Stimulated activated naive CD8-positive, alpha-beta T cell treated with anti-CD3 and anti-CD28 coated beads, Interleukin-15, Interleukin-2, amounts not matched to agents 100 U/mL and 50 U/mL, for 24 hours (primary cell): ENCODE data around the gene DNAJC18.
"Not testable (repeated sequence)": the region's sequence is repeated elsewhere in the genome, so short reads cannot be mapped to it uniquely, and the experiment has no call there.

ENCODE experiments used
- ATAC-seq: fragments of 150-1000 bp; cut with Tn5 transposase; one replicate; pipeline ENCODE4 v1.10.0; 2021
- DNase-seq: peaks from one replicate; pipeline ENCODE4 v3.0.0; 2021

Gene DNAJC18

DNA sequence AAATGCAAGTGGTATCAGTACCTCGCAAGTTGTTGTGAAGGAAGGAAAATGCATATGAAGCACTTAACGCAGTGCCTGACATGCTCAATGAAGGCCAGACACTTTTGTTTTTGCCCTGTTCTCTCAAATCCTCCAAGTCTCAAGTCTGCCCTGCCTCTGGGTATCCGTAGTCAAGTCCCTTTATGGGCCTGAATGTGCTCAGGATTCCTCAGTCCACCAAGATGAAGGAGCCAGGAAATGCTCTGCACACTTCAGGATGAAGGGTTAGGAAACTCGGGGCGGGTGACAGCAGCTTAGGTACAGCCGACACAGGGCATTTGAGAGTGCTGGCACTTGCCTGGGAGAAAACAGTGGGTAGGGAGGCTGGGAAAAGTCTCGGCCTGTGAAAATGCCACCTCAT is 21.9 kb upstream of the DNAJC18 start:
- ATAC-seq (no peak), DNase-seq (no peak)

DNA sequence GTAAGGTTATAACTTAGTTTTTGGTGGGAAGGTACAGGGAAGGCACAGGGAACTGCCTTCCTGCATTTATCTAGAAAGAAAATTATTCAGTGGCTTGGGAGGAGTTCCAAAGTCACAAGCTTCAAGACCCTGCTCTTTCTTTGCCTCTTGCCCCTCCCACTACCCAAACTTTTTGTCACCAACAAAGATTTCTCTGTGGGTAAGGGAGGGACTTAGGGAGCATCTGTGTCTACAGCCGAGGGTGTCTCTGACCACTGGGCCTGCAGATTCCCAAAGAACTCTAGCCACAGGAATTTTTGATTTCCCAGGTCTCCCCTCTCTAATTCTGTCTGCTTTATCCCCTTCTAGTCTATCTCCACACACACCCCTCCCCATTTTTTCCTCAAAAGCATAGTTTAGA is 21.1 kb upstream of the DNAJC18 start:
- DNase-seq (no peak), ATAC-seq (no peak)

DNA sequence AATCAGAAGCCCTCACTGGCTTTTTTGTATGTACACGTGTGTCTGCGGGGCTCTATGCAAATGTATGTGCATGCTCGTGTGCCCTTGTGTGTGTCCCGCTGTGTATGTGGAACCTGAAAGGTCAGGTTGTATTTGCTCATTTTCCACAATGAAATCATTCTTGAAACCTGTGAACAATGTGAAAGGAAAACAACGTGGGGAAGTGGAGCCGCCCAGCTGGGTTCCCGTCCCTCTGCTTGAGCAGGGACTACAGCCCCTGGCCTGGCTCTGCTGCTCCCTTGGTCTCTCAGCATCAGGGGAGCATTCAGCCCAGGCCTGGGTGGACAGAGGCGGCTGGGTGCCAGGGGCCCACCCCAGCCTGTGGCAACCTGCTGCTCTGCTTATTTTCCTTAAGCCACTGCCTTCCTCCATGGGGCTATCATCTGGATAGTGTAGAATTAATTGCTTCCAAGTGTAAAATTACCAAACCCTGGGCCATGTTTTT is 20.2 kb upstream of the DNAJC18 start:
- peak; percentile 62 for ATAC-seq

DNA sequence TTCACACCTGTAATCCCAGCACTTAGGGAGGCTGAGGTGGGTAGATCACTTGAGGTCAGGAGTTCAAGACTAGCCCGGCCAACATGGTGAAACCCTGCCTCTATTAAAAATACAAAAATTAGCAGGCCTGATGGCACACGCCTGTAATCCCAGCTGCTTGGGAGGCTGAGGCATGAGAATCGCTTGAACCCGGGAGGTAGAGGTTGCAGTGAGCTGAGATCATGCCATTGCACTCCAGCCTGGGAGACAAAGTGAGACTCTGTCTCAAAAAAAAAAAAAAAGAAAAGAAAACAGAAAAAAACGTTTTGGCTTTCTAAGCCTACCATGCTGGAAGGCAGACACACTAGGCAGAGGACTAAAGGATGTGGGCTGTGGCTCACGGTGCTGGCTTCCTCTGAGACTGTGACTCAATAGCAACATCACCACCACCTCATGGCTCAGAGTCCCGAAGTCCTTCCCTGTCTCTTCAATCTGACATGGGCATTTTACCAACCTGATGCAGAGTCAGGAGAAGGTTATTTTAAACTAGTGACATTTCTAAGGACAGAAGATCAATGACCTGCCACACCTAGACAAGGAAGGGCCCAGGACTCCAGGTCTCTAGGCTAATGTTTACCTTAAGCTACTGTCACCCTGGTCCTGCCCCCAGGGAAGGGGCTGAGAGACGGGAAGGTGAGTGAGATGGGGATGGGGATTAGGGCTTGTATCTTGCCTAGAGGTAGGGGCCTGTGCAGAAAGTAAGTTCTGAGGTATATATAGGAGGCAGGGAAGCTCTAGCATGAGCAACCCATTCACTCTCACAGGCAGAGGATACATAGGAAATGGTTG is 19.5 kb upstream of the DNAJC18 start:
- DNase-seq, result peak; percentile 75
- ATAC-seq, result peak; percentile 93

More for the DNA sequence above, 20.2 kb upstream of the DNAJC18 start:
- DNase-seq, result peak; percentile 54

DNA sequence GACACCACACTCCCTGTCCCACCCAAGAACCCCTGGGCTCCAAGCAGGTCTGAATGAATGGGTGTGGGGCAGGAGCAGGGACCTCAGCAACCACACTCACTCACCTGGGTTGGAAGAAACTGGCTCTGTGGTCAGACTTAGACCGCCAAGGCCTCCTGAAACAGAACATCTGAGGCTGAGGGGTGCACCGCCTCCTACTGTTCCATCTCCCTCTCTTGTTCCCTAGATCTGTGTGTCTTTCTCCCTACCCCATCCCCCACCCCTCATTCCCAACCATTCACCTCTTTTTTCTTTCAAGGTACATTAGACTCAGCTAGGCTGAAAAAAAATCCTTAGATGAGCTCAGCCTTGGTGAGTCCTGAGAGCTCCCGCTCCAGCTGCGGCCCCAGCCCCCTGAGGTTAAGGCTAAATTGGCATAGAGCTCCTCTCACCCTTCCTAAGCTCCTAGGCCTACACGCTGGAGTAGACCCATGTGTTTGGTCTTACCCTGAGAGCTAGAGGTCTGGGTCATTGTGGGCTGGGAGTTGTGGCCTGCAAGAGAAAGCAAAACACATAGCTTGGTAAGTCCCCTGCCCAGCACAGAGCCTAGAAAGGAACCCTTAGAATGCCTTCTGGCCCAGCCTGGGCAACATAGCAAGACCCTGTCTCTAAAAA is 18.5 kb upstream of the DNAJC18 start:
- DNase-seq (peak; percentile 53), ATAC-seq (no peak)

DNA sequence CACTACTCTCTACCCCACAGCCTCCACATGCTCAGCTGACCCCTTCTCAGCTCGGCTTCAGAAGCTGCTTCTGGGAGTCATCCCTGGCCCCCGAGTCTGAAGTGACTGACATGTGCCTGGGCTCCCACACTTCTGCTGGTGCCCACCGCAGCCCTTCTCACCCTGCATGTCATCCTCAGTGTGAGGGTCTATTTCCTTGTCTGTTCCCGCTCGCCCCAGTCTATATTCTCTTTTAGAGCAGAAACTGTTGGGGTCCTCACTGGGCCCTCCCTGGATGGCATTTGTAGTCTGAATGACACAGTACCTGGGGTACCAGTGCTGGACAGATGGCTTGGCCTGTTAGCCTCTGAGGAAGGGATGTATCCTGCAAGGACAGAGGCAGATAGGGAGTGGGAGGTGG is 17.9 kb upstream of the DNAJC18 start:
- ATAC-seq, result no peak
- no peak for DNase-seq

DNA sequence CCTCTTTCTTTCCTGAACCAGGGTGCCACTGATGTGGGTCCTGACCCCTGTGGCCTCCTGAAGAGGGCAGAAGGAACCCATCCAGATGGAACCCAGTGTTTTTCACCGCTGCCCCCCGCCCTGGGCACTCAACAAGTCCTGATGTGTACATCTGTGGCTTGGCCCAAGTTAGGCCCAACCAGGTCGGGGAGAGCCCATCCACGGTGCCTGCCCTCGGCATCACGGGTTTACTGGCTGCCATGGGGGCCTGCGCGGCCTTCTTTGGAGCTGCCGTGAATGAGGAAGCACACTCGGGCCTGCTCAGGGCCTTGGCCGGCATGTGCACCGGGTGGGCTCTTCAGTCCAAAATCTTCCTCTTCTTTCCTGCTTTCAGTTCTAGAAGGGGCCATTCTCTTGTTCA is 17.5 kb upstream of the DNAJC18 start:
- ATAC-seq, result no peak
- no peak for DNase-seq

DNA sequence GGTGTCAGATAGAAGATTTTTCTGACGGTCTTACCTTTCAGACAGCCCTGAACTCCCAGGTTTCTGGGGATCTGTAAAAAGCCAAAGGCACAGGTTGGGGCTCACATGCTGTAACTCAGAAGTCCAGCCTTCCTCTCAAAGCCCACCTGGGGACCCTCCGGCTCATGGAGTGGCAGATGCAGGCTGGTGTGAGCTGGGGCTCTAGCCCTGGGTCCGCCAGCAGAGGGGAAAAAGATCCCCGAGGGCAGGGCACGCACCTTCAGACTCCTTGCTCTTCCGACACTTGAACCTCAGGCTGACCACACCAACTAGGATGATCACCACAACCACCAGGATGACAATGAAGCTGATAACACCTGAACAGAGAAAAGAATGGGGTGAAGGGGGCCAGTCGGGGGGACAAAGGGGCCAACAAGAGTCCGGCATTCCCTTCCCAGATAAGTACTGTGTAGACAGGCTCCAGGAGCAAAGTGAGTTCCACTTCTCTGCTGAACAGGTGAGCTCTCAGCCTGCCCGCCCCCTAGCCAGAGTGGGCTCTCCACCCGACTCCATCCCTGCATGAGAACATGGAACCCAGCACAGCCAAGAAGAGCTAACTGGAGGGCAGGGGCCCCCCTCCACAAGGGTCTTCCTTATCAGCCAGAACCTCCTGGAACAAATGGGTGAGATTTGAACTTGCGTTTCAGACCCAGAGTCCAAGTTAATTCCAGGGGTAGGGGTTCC is 15.4 kb upstream of the DNAJC18 start:
- DNase-seq (no peak), ATAC-seq (no peak)

DNA sequence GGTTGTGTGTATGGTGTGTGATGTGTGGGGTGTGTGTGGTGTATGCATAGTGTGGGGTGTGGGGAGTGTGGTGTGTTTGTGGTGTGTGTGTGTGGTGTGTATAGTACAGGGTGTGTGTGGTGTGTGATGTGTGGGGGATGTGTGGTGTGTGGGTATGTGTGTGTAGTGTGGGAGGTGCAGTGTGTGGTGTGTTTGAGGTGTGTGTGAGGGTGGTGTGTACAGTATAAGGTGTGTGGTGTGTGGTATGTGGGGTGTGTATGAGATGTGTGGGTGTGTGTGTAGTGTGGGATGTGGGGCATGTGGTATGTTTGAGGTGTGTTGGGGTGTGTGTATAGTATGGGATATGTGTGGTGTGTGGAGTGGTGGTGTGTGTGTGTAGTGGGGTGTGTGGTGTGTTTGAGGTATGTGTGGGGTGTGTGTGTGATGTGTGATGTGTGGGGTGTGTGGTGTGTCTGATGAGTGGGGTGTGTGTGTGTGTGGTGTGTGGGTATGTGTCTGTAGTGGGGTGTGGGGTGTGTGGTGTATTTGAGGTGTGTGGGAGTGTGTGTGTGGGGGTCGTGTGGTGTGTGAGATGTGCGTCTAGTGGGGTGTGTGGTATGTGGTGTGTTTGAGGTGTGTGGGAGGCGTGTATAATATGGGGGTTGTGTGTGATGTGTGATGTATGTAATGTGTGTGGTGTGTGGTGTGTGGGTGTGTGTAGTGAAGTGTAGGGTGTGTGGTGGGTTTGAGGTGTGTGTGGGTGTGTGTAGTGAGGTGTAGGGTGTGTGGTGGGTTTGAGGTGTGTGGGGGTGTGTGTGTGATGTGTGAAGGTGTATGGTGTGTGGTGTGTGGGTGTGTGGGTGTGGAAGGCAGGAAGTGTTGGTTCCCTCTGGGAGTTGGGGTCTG is 14.6 kb upstream of the DNAJC18 start:
- DNase-seq, result no peak
- no peak for ATAC-seq

DNA sequence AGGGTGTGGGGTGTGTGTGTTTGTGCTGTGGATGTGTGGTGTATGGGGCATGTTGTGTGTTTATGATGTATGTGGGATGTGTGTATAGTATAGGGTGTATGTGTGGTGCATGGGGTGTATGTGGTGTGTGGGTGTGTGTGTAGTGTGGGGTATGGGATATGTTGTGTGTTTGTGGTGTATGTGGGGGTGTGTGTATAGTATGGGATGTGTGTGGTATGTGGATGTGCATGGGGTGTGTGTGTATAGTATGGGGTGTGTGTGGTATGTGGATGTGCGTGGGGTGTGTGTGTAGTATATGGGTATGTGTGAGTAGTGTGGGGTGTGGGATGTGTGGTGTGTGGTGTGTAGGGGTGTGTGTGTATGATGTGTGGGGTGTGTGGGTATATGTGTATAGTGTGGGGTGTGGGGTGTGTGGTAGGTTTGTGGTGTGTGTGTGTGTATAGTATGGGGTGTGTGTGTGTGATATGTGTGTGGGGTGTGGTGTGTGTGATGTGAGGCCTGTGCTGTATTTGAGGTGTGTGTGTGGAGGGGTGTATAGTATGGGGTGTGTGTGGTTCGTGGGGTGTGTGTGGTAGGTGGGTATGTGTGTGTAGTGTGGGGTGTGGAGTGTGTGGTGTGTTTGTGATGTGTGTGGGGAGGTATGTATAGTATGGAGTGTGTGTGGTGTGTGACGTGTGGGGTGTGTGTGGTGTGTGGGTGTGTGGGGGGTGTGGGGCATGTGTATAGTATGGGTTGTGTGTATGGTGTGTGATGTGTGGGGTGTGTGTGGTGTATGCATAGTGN is 12.7 kb upstream of the DNAJC18 start:
- DNase-seq, result no peak
- ATAC-seq, result no peak

DNA sequence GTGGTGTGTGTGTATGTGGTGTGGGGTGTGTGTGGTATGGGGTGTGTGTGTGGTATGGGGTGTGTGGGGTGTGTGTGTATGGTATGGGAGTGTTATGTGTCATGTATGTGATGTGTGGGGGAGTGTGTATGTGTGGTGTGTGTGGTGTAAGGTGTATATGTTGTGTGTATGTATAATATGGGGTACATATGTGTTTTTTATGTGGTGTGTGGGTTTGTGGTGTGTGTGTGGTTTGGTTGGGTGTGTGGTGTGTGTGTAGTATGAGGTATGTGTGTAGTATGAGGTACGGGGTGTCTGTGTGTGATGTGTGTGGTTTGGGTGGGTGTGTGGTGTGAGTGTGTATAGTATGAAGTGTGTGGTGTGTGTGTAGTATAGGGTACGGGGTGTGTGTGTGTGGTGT is 11.9 kb upstream of the DNAJC18 start:
- no peak for DNase-seq

DNA sequence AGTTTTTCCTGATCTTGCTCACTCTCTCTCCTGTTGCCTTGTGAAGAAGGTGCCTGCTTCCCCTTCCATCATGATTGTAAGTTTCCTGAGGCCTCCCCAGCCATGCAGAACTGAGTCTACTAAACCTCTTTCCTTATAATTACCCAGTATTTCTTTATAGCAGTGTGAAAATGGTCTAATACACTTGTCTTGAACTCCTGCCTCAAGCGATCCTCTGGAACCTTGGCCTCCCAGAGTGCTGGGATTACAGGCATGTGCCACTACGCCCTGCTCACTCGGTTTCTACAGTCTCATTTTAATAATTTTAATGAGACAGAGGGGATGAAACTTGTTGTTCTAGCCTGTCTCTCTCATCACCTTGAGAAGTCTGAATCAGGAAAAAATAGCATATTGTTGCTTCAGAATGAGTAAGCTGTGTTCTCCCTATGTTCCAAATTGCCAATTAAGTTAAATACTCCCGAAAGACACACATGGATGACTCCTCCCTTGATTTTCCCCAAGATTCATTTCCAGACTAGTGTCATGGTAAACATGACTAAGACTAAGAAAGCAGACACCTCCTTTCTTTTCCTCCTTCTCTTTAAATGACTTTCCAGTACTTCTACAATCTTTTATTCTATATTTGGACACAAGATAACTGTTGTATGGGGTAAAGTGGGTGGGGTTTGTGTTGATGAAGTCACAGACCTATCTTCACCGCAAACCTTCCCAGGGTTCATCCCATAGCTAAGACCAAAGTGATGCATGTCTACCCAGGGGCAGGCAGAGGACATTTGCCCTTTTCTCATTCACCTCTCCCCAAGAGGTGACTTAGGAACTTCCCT is 7.8 kb upstream of the DNAJC18 start:
- DNase-seq (peak; percentile 40), ATAC-seq (peak; percentile 81)

More for the DNA sequence above, 11.9 kb upstream of the DNAJC18 start:
- no peak for ATAC-seq

DNA sequence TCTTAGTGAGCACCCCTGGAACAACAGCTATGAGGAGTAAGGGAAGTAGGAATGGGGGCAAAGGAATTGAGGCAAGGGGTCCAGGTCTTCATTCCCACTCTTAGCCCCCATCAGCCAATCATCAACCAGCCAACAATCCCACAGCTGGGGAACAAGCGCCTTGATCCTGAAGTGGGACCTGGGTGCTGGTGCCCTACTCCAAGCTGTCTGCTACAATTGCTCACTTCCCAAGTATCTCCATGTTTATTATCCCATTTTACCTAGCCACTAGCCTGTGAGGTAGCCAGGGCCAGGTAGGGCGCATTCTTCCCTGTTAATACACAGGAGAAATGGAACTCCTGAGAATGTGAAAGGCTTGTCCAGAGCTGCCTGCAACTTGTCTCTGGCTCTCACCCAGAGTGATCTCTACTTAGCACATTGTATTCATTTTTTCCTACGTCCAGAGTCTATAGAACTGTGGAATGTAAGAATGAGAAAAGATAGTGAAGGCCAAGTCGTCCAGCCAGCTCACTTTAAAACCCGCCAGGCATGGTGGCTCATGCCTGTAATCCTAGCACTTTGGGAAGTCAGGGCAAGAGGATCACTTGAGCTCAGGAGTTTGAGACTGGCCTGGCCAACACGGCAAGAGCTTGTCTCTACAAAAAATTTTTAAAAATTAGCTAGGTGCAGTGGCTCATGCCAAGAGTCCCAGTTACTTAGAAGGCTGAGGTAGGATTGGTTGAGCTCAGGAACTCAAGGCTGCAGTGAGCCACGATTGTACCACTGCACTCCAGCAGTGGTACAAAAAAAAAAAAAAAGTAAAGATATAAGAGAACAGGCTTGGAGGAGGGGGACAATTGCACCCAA is 6.2 kb upstream of the DNAJC18 start:
- DNase-seq (no peak), ATAC-seq (no peak)

DNA sequence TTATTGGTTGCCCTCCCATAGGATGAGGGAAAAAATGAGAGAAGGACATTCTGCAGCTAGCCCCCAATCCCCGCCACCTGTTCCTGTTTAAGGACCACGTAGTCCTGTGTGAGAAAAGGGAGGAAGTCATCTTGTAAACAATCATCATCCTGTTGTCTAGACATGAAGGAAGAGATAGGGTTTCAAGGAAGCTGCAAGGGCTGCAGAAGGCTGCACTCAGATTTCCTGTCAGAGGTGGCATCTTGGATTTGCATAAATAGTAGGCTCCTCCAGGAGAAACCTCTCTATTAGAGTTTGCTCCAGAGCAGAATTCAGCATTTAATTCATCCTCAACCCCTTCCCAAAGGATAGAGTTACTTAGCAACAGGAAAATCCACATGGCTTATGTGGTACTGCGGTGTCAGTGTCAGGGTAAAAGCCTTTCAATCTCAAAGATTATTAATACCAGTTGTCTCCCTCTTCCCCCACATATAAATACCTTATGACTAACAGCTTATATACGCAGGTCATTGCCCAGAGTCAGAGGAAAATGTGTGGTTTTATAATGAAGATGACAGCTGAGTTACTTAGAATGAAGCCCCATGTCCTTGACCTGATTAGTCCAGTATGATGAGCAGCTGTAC is 4.6 kb upstream of the DNAJC18 start:
- DNase-seq (no peak), ATAC-seq (peak; percentile 10)

DNA sequence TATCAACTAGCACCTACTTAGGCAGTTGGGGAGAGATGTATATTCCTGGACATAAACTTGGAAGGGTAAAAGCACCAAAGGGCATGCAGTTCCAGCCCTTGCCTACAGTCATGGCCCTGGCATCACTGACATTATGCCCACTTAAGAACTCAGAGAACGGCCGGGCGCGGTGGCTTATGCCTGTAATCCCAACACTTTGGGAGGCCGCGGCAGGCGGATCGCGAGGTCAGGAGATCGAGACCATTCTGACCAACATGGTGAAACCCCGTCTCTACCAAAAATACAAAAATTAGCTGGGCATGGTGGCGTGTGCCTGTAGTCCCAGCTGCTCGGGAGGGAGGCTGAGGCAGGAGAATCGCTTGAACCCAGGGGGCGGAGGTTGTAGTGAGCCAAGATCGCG is 1.1 kb upstream of the DNAJC18 start:
- not testable (repeated sequence) for DNase-seq, ATAC-seq

DNA sequence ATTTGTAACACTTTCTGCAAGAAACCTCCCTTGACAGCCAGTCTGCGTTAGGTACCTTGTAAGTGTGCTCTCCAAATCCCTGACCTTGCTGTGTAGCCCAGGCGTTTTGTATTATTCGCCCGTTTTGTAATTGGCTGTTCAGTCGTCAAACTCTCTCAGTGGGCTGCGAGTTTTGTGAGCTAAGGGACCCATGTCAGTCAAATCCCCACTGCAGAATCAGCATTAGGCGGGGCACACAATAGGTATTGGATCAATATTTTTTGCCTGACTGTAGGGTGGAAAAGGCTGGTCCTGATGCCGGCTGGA is 665 bp downstream of the DNAJC18 start:
- ATAC-seq (no peak), DNase-seq (no peak)

DNA sequence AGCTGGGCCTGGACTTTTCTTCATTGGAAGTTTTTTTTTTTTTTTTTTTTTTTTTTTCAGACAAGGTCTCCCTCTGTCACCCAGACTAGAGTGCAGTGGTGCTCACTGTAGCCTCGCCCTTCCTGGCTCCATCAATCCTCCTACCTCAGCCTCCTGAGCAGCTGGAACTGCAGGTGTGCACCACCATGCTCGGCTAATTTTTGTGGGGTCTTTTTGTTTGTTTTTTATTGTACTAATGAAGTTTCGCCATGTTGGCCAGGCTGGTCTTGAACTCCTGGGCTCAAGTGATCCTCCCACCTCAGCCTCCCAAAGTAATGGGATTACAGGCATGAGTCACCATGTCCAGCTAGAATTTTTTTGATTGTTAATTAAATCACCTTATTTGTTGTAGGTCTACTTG is 3.6 kb downstream of the DNAJC18 start:
- DNase-seq, result no peak
- no peak for ATAC-seq

DNA sequence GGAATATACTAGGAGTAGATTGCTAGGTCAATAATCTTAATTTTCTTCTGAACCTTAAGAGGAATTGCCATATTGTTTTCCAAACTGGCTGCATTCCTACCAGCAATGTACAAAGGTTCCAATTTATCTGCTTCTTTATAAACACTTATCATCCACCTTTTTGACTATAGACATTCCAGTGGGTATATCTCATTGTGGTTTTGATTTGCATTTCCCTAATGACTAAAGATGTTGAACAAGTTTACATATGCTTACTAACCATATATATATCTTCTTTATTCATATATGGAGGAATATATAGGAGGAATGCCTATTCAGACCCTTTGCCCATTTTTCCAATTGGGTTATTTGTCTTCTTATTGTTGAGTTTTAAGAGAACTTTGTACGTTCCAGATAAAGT is 7.6 kb downstream of the DNAJC18 start:
- ATAC-seq (no peak), DNase-seq (no peak)

DNA sequence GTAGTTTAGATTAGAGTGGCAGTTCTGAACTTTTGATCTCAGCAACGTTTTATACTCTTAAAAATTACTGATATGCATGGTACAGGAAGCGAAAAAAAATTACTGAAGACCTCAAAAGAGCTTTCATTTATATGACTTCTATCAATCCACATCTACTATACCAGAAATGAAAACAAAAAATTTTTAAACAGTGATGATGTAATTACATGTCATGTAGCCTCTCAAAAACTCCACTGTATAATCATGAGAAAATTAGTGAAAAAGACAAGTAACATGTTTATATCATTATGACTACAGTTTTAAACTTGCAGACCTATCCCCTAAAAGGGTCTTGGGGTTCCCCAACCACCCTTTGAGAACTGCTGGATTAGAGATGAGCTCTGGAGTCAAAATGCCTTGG is 9.3 kb downstream of the DNAJC18 start:
- ATAC-seq, result no peak

More for the DNA sequence above, 9.3 kb downstream of the DNAJC18 start:
- no peak for DNase-seq
